Sigmoid colon (tissue), 3 donors: Measurements from ENCODE around the gene ASIC5.

Experiments
- POLR2A ChIP-seq, 2 donors: fragments of 450-650 bp; IDR thresholded peaks; one replicate each; pipeline ENCODE4 v1.6.1; 2016; ENCODE audit warnings: antibody characterized with exemption in 2 of 2, mild to moderate bottlenecking in 2 of 2, moderate library complexity in 2 of 2
- TF ChIP-seq, protein P1 (sequence below), 4 experiments: fragments of 450-650 bp in 3 of 4; fragments of 200-600 bp in 1 of 4; IDR thresholded peaks; one replicate each; pipeline ENCODE4 v1.5.1; 2016 to 2019; ENCODE audit warnings: antibody characterized with exemption in 4 of 4, mild to moderate bottlenecking in 3 of 4, moderate library complexity in 2 of 4

DNA sequence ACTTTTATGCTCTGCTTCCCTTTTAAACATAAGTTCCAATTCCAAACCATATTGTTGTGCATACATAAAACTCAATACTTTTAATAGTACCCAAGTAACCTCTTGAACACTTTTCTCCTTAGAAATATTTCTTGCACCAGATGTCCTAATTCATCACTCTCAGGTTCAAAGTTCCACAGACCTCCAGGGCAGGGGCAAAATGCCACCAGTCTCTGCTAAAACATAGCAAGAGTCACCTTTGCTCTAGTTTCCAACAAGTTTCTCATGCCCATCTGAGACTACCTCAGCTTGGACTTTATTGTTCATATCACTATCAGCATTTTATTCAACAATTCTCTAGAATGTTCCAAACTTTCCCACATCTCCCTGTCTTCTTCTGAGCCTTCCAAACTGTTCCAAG lies 13.7 kb upstream of the ASIC5 start:
- TF ChIP-seq, protein P1, sequence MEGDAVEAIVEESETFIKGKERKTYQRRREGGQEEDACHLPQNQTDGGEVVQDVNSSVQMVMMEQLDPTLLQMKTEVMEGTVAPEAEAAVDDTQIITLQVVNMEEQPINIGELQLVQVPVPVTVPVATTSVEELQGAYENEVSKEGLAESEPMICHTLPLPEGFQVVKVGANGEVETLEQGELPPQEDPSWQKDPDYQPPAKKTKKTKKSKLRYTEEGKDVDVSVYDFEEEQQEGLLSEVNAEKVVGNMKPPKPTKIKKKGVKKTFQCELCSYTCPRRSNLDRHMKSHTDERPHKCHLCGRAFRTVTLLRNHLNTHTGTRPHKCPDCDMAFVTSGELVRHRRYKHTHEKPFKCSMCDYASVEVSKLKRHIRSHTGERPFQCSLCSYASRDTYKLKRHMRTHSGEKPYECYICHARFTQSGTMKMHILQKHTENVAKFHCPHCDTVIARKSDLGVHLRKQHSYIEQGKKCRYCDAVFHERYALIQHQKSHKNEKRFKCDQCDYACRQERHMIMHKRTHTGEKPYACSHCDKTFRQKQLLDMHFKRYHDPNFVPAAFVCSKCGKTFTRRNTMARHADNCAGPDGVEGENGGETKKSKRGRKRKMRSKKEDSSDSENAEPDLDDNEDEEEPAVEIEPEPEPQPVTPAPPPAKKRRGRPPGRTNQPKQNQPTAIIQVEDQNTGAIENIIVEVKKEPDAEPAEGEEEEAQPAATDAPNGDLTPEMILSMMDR (IDR thresholded peaks at IDR 0.05), result no peak
- no peak for TF ChIP-seq POLR2A (IDR thresholded peaks at IDR 0.05)
